Kidney epithelial cell (primary cell): ENCODE data around the gene TAF4B. TPM values are rescaled to one million over a fixed set of nuclear protein-coding genes. Genes with fewer than 3 reads are reported as not detected.
"Not testable (repeated sequence)": the region's sequence is repeated elsewhere in the genome, so short reads cannot be mapped to it uniquely, and the experiment has no call there.

Experiments used
- DNase-seq: peaks from one replicate; pipeline ENCODE4 v3.0.0-alpha.2; 2010; ENCODE audit warnings: low read depth
- H3K27me3 ChIP-seq: 2 replicates; pipeline ENCODE4 v1.6.0; 2011; ENCODE audit warnings: low read length; ENCODE audit not compliant: control insufficient read depth, insufficient read depth
- H3K36me3 ChIP-seq: 2 replicates; pipeline ENCODE4 v1.5.1; 2011; ENCODE audit warnings: low read length; ENCODE audit not compliant: control insufficient read depth, insufficient read depth
- H3K4me3 ChIP-seq: 2 replicates; pipeline ENCODE4 v1.5.1; 2011; ENCODE audit warnings: low read depth, mild to moderate bottlenecking, control low read depth, low read length
- CTCF ChIP-seq: IDR thresholded peaks from 2 replicates; pipeline ENCODE4 v1.5.1; 2011; ENCODE audit warnings: mild to moderate bottlenecking, moderate library complexity, low read length, control low read depth, inconsistent platforms; ENCODE audit not compliant: insufficient read depth, poor library complexity, severe bottlenecking
- total RNA-seq: library from RNA; depleted of rRNA; stranded (reverse); fragments of >200 nt; gene quantifications from 2 replicates; pipeline ENCODE4 v1.2.3, GENCODE V29; 2015

The TAF4B gene
- total RNA-seq, 1 donor from 2014 or later = 6.9 TPM

- DNase-seq = no peak
- no peak overlapping the region for H3K4me3 ChIP-seq
- no peaks in the 10 kb centered on the region for H3K27me3 ChIP-seq
- no peaks in the 10 kb centered on the region for H3K36me3 ChIP-seq
- TF ChIP-seq CTCF = no peak
Measured at GRCh38 chr18:26192233-26192632, 34.0 kb upstream of the TAF4B start.

DNA sequence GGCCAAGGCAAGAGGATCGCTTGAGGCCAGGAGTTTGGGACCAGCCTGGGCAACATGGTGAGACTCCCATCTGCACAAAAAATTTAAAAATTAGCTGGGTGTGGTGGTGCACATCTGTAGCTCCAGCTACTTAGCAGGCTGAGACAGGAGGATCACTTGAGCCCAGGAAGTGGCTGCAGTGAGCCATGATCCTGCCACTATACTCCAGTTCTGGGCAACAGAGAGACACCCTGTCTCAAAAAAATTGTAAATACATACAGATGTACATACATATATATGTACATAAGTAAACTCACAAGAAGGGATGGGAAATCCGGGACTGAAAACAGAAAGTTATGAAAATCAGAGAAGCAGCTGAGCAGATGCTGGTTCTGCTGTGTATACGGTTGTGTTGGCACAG, 29.6 kb upstream of the TAF4B start:
- H3K27me3 ChIP-seq = no peaks in the 10 kb centered on the region

DNA sequence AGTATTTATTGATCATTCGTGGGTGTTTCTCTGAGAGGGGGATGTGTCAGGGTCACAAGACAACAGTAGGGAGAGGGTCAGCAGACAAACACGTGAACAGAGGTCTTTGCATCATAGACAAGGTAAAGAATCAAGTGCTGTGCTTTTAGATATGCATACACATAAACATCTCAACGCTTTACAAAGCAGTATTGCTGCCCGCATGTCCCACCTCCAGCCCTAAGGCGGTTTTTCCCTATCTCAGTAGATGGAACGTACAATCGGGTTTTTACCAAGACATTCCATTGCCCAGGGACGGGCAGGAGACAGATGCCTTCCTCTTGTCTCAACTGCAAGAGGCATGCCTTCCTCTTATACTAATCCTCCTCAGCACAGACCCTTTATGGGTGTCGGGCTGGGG, 24.2 kb upstream of the TAF4B start:
- not testable (repeated sequence) for H3K4me3 ChIP-seq, H3K27me3 ChIP-seq, DNase-seq, H3K36me3 ChIP-seq

More for the DNA sequence above, 29.6 kb upstream of the TAF4B start:
- no peak for DNase-seq
- H3K36me3 ChIP-seq = no peaks in the 10 kb centered on the region
- no peak for TF ChIP-seq CTCF
- no peak overlapping the region for H3K4me3 ChIP-seq

DNA sequence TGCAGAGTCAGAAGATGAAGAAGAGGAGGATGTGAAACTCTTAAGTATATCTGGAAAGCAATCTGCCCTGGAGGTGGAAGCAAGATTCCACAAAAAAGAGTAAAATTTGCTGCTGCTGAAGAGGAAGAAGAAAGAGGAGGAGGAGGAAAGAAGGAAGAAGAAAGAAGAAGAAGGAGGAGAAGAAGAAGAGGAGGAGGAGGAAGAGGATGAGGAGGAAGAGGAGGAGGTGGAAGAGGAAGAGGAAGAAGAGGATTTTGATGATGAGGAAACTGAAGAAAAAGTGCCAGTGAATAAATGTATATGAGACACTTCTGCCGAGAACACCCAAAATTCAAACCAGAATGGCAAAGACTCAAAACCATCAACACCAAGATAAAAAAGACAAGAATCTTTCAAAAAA, 20.9 kb upstream of the TAF4B start:
- no peaks in the 10 kb centered on the region for H3K27me3 ChIP-seq
- no peak for TF ChIP-seq CTCF
- DNase-seq = no peak

GRCh38 chr18:26206488-26206887, 19.8 kb upstream of the TAF4B start:
- TF ChIP-seq CTCF = no peak
- DNase-seq = no peak

More for the DNA sequence above, 20.9 kb upstream of the TAF4B start:
- H3K36me3 ChIP-seq = no peaks in the 10 kb centered on the region
- H3K4me3 ChIP-seq = no peak overlapping the region

DNA sequence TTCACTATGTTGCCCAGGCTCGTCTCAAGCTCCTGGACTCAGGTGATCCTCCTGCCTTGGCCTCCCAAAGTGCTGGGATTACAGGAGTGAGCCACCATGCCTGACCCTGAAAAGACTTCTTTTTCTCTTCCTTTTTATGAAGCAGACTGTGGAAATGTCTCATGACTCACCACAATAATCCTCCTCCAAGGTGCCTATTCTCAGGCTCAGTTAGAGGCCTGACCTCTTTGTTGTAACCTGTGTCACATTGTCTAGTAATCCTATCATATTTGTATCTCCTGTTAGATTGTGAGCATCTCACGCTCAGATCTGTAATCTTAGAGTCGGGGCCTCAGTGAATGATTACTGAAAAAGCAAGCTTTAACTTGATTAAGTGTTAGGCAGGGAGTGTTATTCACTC, 18.3 kb upstream of the TAF4B start:
- no peak for TF ChIP-seq CTCF
- no peak for DNase-seq
- Histone ChIP-seq H3K4me3 (no peak overlapping the region), H3K27me3 (no peaks in the 10 kb centered on the region), H3K36me3 (no peaks in the 10 kb centered on the region)

More at GRCh38 chr18:26206488-26206887, 19.8 kb upstream of the TAF4B start:
- no peaks in the 10 kb centered on the region for H3K36me3 ChIP-seq
- no peak overlapping the region for H3K4me3 ChIP-seq
- H3K27me3 ChIP-seq = no peaks in the 10 kb centered on the region

- DNase-seq = no peak
- no peak overlapping the region for H3K4me3 ChIP-seq
- TF ChIP-seq CTCF = no peak
- no peaks in the 10 kb centered on the region for H3K27me3 ChIP-seq
- no peaks in the 10 kb centered on the region for H3K36me3 ChIP-seq
Measured at GRCh38 chr18:26208977-26209376, 17.3 kb upstream of the TAF4B start.
